ENCODE data around the gene COX7A2L. TPM values are rescaled to one million over a fixed set of nuclear protein-coding genes. Genes with fewer than 3 reads are reported as not detected.

The COX7A2L gene
- total RNA-seq, 6 donors from 2014 or later, result 57.0 to 123 (median 85.7) TPM

GRCh38 chr2:42372474-42373200 is 11.6 kb upstream of the COX7A2L start:
- no peak for TF ChIP-seq CTCF (IDR thresholded peaks at IDR 0.05)
- TF ChIP-seq POLR2AphosphoS5 (IDR thresholded peaks at IDR 0.05), result no peak
- no peak for TF ChIP-seq POLR2A (IDR thresholded peaks at IDR 0.05)
- no peak for TF ChIP-seq EP300 (IDR thresholded peaks at IDR 0.05)
- DNase-seq (no peak), ATAC-seq (ENCODE audit: low FRiP score in 2 of 2) (no peak)
- H3K27me3 ChIP-seq, result no peaks in the 10 kb centered on the region
- H3K27ac ChIP-seq, result no peak overlapping the region
- H3K9me3 ChIP-seq, result no peaks in the 10 kb centered on the region
- H3K4me1 ChIP-seq, result peaks cover 10 to 16% (median 13%) of the 10 kb centered on the region in 4 donors
- no peaks in the 10 kb centered on the region for H3K36me3 ChIP-seq
- no peak overlapping the region for H3K4me3 ChIP-seq
- WGBS, 2 donors, result 69 to 77% methylated on average over 3 of the region's 3 CpGs

- Histone ChIP-seq H3K9me3 (no peaks in the 10 kb centered on the region), H3K4me3 (no peak overlapping the region), H3K4me1 (peaks cover 14 to 23% (median 16%) of the 10 kb centered on the region in 4 donors), H3K27me3 (no peaks in the 10 kb centered on the region), H3K36me3 (no peaks in the 10 kb centered on the region), H3K27ac (no peak overlapping the region)
- DNase-seq (peak in 1 of 2 donors; percentile 34), ATAC-seq (ENCODE audit: low FRiP score in 2 of 2) (no peak)
- 90 to 91% methylated on average over 11 of the region's 11 CpGs for WGBS, 2 donors
- TF ChIP-seq EP300 (IDR thresholded peaks at IDR 0.05) (no peak), POLR2A (IDR thresholded peaks at IDR 0.05) (no peak), POLR2AphosphoS5 (IDR thresholded peaks at IDR 0.05) (no peak), CTCF (IDR thresholded peaks at IDR 0.05) (no peak)
Measured at GRCh38 chr2:42371611-42372473, 10.8 kb upstream of the COX7A2L start.

- ATAC-seq (ENCODE audit: low FRiP score in 2 of 2), result no peak
- Histone ChIP-seq H3K4me3 (no peak overlapping the region), H3K36me3 (no peaks in the 10 kb centered on the region), H3K27ac (peak overlapping the region in 3 of 4 donors; percentile 3 to 50 (median 37)), H3K9me3 (no peaks in the 10 kb centered on the region), H3K27me3 (no peaks in the 10 kb centered on the region), H3K4me1 (peaks cover 14 to 23% (median 16%) of the 10 kb centered on the region in 4 donors)
- no peak for DNase-seq
- WGBS, 2 donors, result 85 to 89% methylated on average over 5 of the region's 5 CpGs
- TF ChIP-seq CTCF (IDR thresholded peaks at IDR 0.05) (no peak), POLR2A (IDR thresholded peaks at IDR 0.05) (no peak)
Measured at GRCh38 chr2:42369532-42370229, 8.7 kb upstream of the COX7A2L start.

GRCh38 chr2:42368817-42369531 is 8.0 kb upstream of the COX7A2L start:
- peak overlapping the region in 3 of 4 donors; percentile 3 to 65 (median 37) for H3K27ac ChIP-seq

More at GRCh38 chr2:42368817-42369531, 8.0 kb upstream of the COX7A2L start:
- no peak for DNase-seq
- WGBS, 2 donors, result 56 to 58% methylated on average over 7 of the region's 7 CpGs
- Histone ChIP-seq H3K4me1 (peaks cover 14 to 23% (median 16%) of the 10 kb centered on the region in 4 donors), H3K27me3 (no peaks in the 10 kb centered on the region), H3K9me3 (no peaks in the 10 kb centered on the region), H3K4me3 (peak overlapping the region in 1 of 4 donors; percentile 4), H3K36me3 (no peaks in the 10 kb centered on the region)
- no peak for TF ChIP-seq EP300 (IDR thresholded peaks at IDR 0.05)
- peak in 1 of 2 donors; percentile 43 for TF ChIP-seq POLR2AphosphoS5 (IDR thresholded peaks at IDR 0.05)
- ATAC-seq (ENCODE audit: low FRiP score in 2 of 2), result no peak
